Fibroblast of peridontal ligament (primary cell): ENCODE data around the gene SDR9C7.
"Not testable (repeated sequence)": the region's sequence is repeated elsewhere in the genome, so short reads cannot be mapped to it uniquely, and the experiment has no call there.

Source experiments
- DNase-seq: peaks from one replicate; pipeline ENCODE4 v3.0.0-alpha.2; 2010; ENCODE audit errors: extremely low read depth

SDR9C7 gene

GRCh38 chr12:56916296-56916995 is 17.8 kb downstream of the SDR9C7 start:
- DNase-seq: no peak

GRCh38 chr12:56914724-56915123 is 19.5 kb downstream of the SDR9C7 start:
- DNase-seq: no peak

GRCh38 chr12:56914256-56914655 is 20.0 kb downstream of the SDR9C7 start:
- no peak for DNase-seq

GRCh38 chr12:56909403-56909802 is 24.8 kb downstream of the SDR9C7 start:
- DNase-seq: not testable (repeated sequence)

GRCh38 chr12:56908136-56908535 is 26.1 kb downstream of the SDR9C7 start:
- DNase-seq: no peak

GRCh38 chr12:56905852-56906251 is 28.4 kb downstream of the SDR9C7 start:
- DNase-seq: no peak

GRCh38 chr12:56903374-56903773 is 30.8 kb downstream of the SDR9C7 start:
- DNase-seq: no peak

GRCh38 chr12:56901313-56901712 is 32.9 kb downstream of the SDR9C7 start:
- DNase-seq: not testable (repeated sequence)

- DNase-seq: peak; percentile 2
Observed at GRCh38 chr12:56900583-56900982, 33.6 kb downstream of the SDR9C7 start.

GRCh38 chr12:56898938-56899337 is 35.3 kb downstream of the SDR9C7 start:
- DNase-seq: no peak

- no peak for DNase-seq
Observed at GRCh38 chr12:56897844-56898361, 36.3 kb downstream of the SDR9C7 start.

GRCh38 chr12:56896082-56896481 is 38.1 kb downstream of the SDR9C7 start:
- no peak for DNase-seq

- no peak for DNase-seq
Observed at GRCh38 chr12:56894698-56895368, 39.4 kb downstream of the SDR9C7 start.

- DNase-seq: not testable (repeated sequence)
Observed at GRCh38 chr12:56891885-56892284, 42.3 kb downstream of the SDR9C7 start.

GRCh38 chr12:56886319-56886718 is 47.9 kb downstream of the SDR9C7 start:
- no peak for DNase-seq

GRCh38 chr12:56885316-56885715 is 48.9 kb downstream of the SDR9C7 start:
- DNase-seq: no peak

- no peak for DNase-seq
Observed at GRCh38 chr12:56884421-56884820, 49.8 kb downstream of the SDR9C7 start.

- DNase-seq: not testable (repeated sequence)
Observed at GRCh38 chr12:56882407-56882806, 51.8 kb downstream of the SDR9C7 start.

GRCh38 chr12:56880125-56880992 is 53.8 kb downstream of the SDR9C7 start:
- DNase-seq: peak; percentile 14

GRCh38 chr12:56879240-56880124 is 54.7 kb downstream of the SDR9C7 start:
- not testable (repeated sequence) for DNase-seq

- DNase-seq: no peak
Observed at GRCh38 chr12:56878010-56878339, 56.2 kb downstream of the SDR9C7 start.
